ENCODE data around the gene DDX56. TPM values are rescaled to one million over a fixed set of nuclear protein-coding genes. Genes with fewer than 3 reads are reported as not detected.

DDX56 gene
- total RNA-seq, 1 donor from 2014 or later: 101 TPM

Other genes with a start within 250 kb of the DDX56 start
- 0.27 and 0.30 TPM in 2 replicates for gene CAMK2B, start 248.3 kb downstream of the DDX56 start, total RNA-seq
- 89.6 and 91.1 TPM in 2 replicates for gene NUDCD3, start 83.2 kb downstream of the DDX56 start, total RNA-seq
- gene NPC1L1, start 32.6 kb downstream of the DDX56 start, total RNA-seq: not detected in 2 replicates
- gene TMED4, start 8.3 kb upstream of the DDX56 start, total RNA-seq: 64.2 and 64.5 TPM in 2 replicates
- 130 TPM in 2 replicates for gene OGDH, start 32.7 kb upstream of the DDX56 start, total RNA-seq
- gene ZMIZ2, start 174.9 kb upstream of the DDX56 start, total RNA-seq: 84.1 and 87.8 TPM in 2 replicates
- 2,229 and 2,281 TPM in 2 replicates for gene PPIA, start 222.8 kb upstream of the DDX56 start, total RNA-seq

Data from T-helper 2 cell treated with Interferon-gamma antibody and Interleukin-4, amounts not matched to agents 100 ng/mL and 5 ng/mL, for 36 hours (primary cell).